ENCODE data around the gene ATIC. TPM values are rescaled to one million over a fixed set of nuclear protein-coding genes. Genes with fewer than 3 reads are reported as not detected.

ATIC gene
- total RNA-seq, 2 experiments from 2014 or later, result 143 to 179 TPM

GRCh38 chr2:215394102-215394805 lies 82.4 kb downstream of the ATIC start:
- ChIA-PET POLR2A (no interaction called here), CTCF (interaction anchor here (1.2 kb wide), 1 partner anchor 15 kb away, joined by 3 read pairs; no protein-coding TSS in a partner anchor)
- Mint-ChIP-seq H3K4me3 (no peak overlapping the region), H3K36me3 (ENCODE audit: low read depth) (no peaks in the 10 kb centered on the region), H3K27me3 (peaks cover 9% of the 10 kb centered on the region), H3K9me3 (no peaks in the 10 kb centered on the region), H3K4me1 (no peaks in the 10 kb centered on the region), H3K27ac (no peak overlapping the region)
- no peak for DNase-seq

GRCh38 chr2:215395687-215396460 lies 84.0 kb downstream of the ATIC start:
- Mint-ChIP-seq H3K4me1 (no peaks in the 10 kb centered on the region), H3K9me3 (no peaks in the 10 kb centered on the region), H3K4me3 (no peak overlapping the region), H3K36me3 (ENCODE audit: low read depth) (no peaks in the 10 kb centered on the region), H3K27me3 (peaks cover 9% of the 10 kb centered on the region), H3K27ac (no peak overlapping the region)
- CTCF ChIA-PET, result no interaction called here
- no peak for DNase-seq
- POLR2A ChIA-PET, result no interaction called here

- no peak for DNase-seq
- Mint-ChIP-seq H3K4me3 (no peak overlapping the region), H3K4me1 (no peaks in the 10 kb centered on the region), H3K9me3 (no peaks in the 10 kb centered on the region), H3K36me3 (ENCODE audit: low read depth) (no peaks in the 10 kb centered on the region), H3K27ac (no peak overlapping the region), H3K27me3 (peaks cover 9% of the 10 kb centered on the region)
- ChIA-PET CTCF (no interaction called here), POLR2A (no interaction called here)
These were observed 84.9 kb downstream of the ATIC start for GRCh38 chr2:215396595-215397313.

- DNase-seq, result no peak
- H3K4me1 Mint-ChIP-seq, result no peaks in the 10 kb centered on the region
- no peaks in the 10 kb centered on the region for H3K9me3 Mint-ChIP-seq
- ChIA-PET CTCF (no interaction called here), POLR2A (no interaction called here)
- H3K27me3 Mint-ChIP-seq, result peaks cover 9% of the 10 kb centered on the region
- H3K27ac Mint-ChIP-seq, result no peak overlapping the region
- H3K4me3 Mint-ChIP-seq, result no peak overlapping the region
- H3K36me3 Mint-ChIP-seq (ENCODE audit: low read depth), result no peaks in the 10 kb centered on the region
These were observed 85.9 kb downstream of the ATIC start for GRCh38 chr2:215397632-215398341.

DNA sequence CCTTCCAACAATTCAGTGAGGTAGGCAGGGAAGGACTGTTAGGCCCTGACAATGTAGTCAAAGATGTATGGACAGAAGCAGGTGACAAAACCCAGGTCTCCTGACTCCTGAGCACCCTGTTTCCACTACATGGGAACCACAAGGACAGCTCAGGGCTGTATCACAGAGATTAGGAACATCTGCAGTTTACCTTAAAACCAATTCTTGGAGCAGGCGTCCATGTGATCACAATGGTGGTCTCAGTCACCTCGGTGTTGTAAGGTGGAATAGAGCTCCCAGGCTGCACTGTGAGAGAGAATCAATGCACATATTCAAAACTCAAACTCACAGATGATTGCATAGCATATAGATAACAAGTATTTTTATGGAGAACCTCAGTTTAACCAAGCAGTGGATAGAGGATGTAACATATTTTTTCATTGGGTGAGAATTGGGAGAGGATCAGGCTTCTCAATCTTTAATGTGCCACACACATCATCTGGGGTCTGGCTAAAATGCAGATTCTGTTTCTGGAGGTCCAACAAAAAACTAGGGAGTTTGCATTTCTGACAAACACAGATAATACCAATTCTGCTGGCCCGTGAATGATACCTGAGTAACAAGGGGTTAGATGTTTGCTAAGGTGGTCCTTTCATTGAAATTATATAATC lies 87.3 kb downstream of the ATIC start:
- H3K4me1 Mint-ChIP-seq, result no peaks in the 10 kb centered on the region
- ChIA-PET CTCF (no interaction called here), POLR2A (no interaction called here)
- no peak for DNase-seq
- no peaks in the 10 kb centered on the region for H3K36me3 Mint-ChIP-seq (ENCODE audit: low read depth)
- H3K4me3 Mint-ChIP-seq, result no peak overlapping the region
- H3K27me3 Mint-ChIP-seq, result peaks cover 12% of the 10 kb centered on the region
- no peaks in the 10 kb centered on the region for H3K9me3 Mint-ChIP-seq
- no peak overlapping the region for H3K27ac Mint-ChIP-seq

Other genes with a start within 250 kb of the ATIC start
- not detected for gene ABCA12, start 173.4 kb upstream of the ATIC start, total RNA-seq
- under 1 TPM; 0.44 to 0.60 TPM for gene FN1, start 124.0 kb downstream of the ATIC start, total RNA-seq